Mesothelial cell of epicardium (in vitro differentiated cells): Measurements from ENCODE around the gene IFNG-AS1. TPM values are rescaled to one million over a fixed set of nuclear protein-coding genes. Genes with fewer than 3 reads are reported as not detected.
A peak's percentile ranks its signal among the peaks of the same experiment; 100 is the strongest.

Experiments used
- DNase-seq, 2 experiments: peaks; one replicate each; pipeline ENCODE4 v3.0.0; 2021; ENCODE audit warnings: low spot score in 2 of 2; ENCODE audit not compliant: unreplicated experiment in 2 of 2
- H3K27ac Mint-ChIP-seq: 2 replicates; pipeline ENCODE4 v1.8.0; 2021; ENCODE audit warnings: mixed read lengths
- H3K27me3 Mint-ChIP-seq: 2 replicates; pipeline ENCODE4 v1.8.0; 2021; ENCODE audit warnings: low read depth, mixed read lengths
- H3K36me3 Mint-ChIP-seq: 2 replicates; pipeline ENCODE4 v1.8.0; 2021; ENCODE audit warnings: mixed read lengths
- H3K4me1 Mint-ChIP-seq: 2 replicates; pipeline ENCODE4 v1.8.0; 2021; ENCODE audit warnings: mixed read lengths
- H3K4me3 Mint-ChIP-seq: 2 replicates; pipeline ENCODE4 v1.8.0; 2021; ENCODE audit warnings: mild to moderate bottlenecking, moderate library complexity, mixed read lengths
- H3K9me3 Mint-ChIP-seq: 2 replicates; pipeline ENCODE4 v1.8.0; 2021; ENCODE audit warnings: mixed read lengths
- CTCF ChIP-seq: fragments of 200-600 bp; sonication (generic); IDR thresholded peaks from one replicate; pipeline ENCODE4 v1.5.0; 2021; ENCODE audit warnings: antibody characterized with exemption; ENCODE audit not compliant: unreplicated experiment
- total RNA-seq: library from RNA; stranded (reverse); gene quantifications from 3 replicates; pipeline ENCODE4 v1.2.1, GENCODE V29; 2021

Gene IFNG-AS1
- total RNA-seq, 1 donor from 2014 or later = not detected

GRCh38 chr12:68042212-68042699 lies 53.0 kb downstream of the IFNG-AS1 start:
- H3K36me3 Mint-ChIP-seq = no peaks in the 10 kb centered on the region
- H3K4me3 Mint-ChIP-seq = no peak overlapping the region
- no peaks in the 10 kb centered on the region for H3K27me3 Mint-ChIP-seq
- no peak for DNase-seq
- peak overlapping the region; percentile 19 for H3K27ac Mint-ChIP-seq
- no peak for TF ChIP-seq CTCF
- H3K9me3 Mint-ChIP-seq = peaks cover 13% of the 10 kb centered on the region
- H3K4me1 Mint-ChIP-seq = peaks cover 18% of the 10 kb centered on the region

- peaks cover 18% of the 10 kb centered on the region for H3K4me1 Mint-ChIP-seq
- peaks cover 13% of the 10 kb centered on the region for H3K9me3 Mint-ChIP-seq
- TF ChIP-seq CTCF = no peak
- H3K36me3 Mint-ChIP-seq = no peaks in the 10 kb centered on the region
- no peaks in the 10 kb centered on the region for H3K27me3 Mint-ChIP-seq
- H3K4me3 Mint-ChIP-seq = no peak overlapping the region
- no peak for DNase-seq
- H3K27ac Mint-ChIP-seq = no peak overlapping the region
Measured at GRCh38 chr12:68043435-68043834, 54.2 kb downstream of the IFNG-AS1 start.

- Mint-ChIP-seq H3K27ac (no peak overlapping the region), H3K27me3 (no peaks in the 10 kb centered on the region), H3K9me3 (peaks cover 13% of the 10 kb centered on the region), H3K4me3 (no peak overlapping the region), H3K36me3 (no peaks in the 10 kb centered on the region), H3K4me1 (no peaks in the 10 kb centered on the region)
- DNase-seq = no peak
- TF ChIP-seq CTCF = no peak
Measured at GRCh38 chr12:68048648-68049297, 59.5 kb downstream of the IFNG-AS1 start.

GRCh38 chr12:68056300-68056699 lies 67.1 kb downstream of the IFNG-AS1 start:
- Mint-ChIP-seq H3K36me3 (peaks cover 4% of the 10 kb centered on the region), H3K27ac (no peak overlapping the region), H3K4me3 (no peak overlapping the region), H3K9me3 (peaks cover 46% of the 10 kb centered on the region), H3K27me3 (no peaks in the 10 kb centered on the region), H3K4me1 (no peaks in the 10 kb centered on the region)
- TF ChIP-seq CTCF = no peak
- no peak for DNase-seq

GRCh38 chr12:68063900-68064590 lies 74.8 kb downstream of the IFNG-AS1 start:
- Mint-ChIP-seq H3K4me1 (no peaks in the 10 kb centered on the region), H3K36me3 (peaks cover 10% of the 10 kb centered on the region), H3K9me3 (peaks cover 65% of the 10 kb centered on the region), H3K4me3 (no peak overlapping the region), H3K27ac (no peak overlapping the region), H3K27me3 (no peaks in the 10 kb centered on the region)
- no peak for DNase-seq
- TF ChIP-seq CTCF = no peak
